ENCODE results near the gene PTPRE. TPM values are rescaled to one million over a fixed set of nuclear protein-coding genes. Genes with fewer than 3 reads are reported as not detected.

Gene PTPRE
- total RNA-seq, 1 experiment from 2014 or later, result 7.9 TPM

DNA sequence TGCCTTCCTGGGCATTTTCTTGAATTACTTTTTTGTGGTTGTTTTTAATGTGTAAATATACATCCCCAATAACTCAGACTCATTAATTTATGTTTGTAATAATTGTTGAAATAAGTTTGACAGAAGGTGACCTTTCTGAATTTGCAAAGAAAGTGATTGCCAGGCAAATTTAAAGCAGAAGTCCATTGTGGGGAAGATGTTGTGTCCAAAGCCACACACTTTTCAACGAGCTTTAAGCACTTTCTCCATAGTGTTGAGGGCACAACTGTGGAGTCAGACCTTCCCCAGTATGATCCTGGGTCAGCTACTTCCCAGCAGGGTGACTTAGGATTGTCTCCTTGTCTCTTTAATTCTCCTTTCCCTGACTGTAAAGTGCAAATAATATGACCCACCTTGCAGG is 52.5 kb downstream of the PTPRE start:
- H3K9me2 ChIP-seq (ENCODE audit: insufficient read depth), result no peaks in the 10 kb centered on the region
- H3K79me2 ChIP-seq (ENCODE audit: low read depth), result no peaks in the 10 kb centered on the region
- H3K36me3 ChIP-seq (ENCODE audit: low read depth), result no peaks in the 10 kb centered on the region
- BruUV-seq (replicated peaks), result no TSS peak
- POLR2A ChIA-PET (ENCODE audit: unreplicated experiment), result no interaction called here
- no peak overlapping the region for H3K4me3 ChIP-seq
- H3K27ac ChIP-seq, result no peak overlapping the region
- no peaks in the 10 kb centered on the region for H3K4me1 ChIP-seq (replicated peaks; ENCODE audit: insufficient read depth)
- TF ChIP-seq EZH2 (IDR thresholded peaks at IDR 0.05; ENCODE audit: low read depth), result no peak
- TF ChIP-seq, protein P1, sequence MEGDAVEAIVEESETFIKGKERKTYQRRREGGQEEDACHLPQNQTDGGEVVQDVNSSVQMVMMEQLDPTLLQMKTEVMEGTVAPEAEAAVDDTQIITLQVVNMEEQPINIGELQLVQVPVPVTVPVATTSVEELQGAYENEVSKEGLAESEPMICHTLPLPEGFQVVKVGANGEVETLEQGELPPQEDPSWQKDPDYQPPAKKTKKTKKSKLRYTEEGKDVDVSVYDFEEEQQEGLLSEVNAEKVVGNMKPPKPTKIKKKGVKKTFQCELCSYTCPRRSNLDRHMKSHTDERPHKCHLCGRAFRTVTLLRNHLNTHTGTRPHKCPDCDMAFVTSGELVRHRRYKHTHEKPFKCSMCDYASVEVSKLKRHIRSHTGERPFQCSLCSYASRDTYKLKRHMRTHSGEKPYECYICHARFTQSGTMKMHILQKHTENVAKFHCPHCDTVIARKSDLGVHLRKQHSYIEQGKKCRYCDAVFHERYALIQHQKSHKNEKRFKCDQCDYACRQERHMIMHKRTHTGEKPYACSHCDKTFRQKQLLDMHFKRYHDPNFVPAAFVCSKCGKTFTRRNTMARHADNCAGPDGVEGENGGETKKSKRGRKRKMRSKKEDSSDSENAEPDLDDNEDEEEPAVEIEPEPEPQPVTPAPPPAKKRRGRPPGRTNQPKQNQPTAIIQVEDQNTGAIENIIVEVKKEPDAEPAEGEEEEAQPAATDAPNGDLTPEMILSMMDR (conservative IDR thresholded peaks at IDR 0.05), result no peak
- CTCF ChIA-PET, result no interaction called here
- H2AFZ ChIP-seq, result no peak overlapping the region
- intact Hi-C loops (cut with micrococcal nuclease; ENCODE audit: unreplicated experiment), result no loop called here
- H4K20me1 ChIP-seq (ENCODE audit: insufficient read depth), result no peaks in the 10 kb centered on the region
- H3K27me3 ChIP-seq (ENCODE audit: insufficient read depth, low read depth), result no peaks in the 10 kb centered on the region
- H3K9me3 ChIP-seq (ENCODE audit: insufficient read depth, low read depth), result no peaks in the 10 kb centered on the region
- H3K4me2 ChIP-seq, result no peak overlapping the region
- DNase-seq, result no peak
- no peaks in the 10 kb centered on the region for H3F3A ChIP-seq (ENCODE audit: insufficient read depth, low read depth)

DNA sequence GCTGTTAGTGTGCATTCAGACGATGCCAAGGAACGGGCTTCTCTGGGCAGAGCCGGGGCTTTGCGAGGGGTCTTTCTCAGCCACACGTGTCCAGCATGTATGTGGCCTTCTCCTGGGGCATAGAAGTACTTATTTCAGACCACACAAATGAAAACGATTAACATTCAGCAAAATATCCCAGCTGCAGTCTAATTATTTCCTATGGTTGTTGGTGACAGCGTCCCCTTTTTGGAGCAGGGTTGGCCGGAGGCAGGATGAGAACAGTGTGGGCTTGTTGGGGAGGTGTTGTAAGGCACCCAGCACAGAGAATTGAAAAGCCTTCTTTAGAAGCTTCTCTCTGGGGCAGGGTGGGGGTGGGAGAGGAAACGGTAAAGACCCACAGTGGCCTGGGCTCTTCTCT is 54.2 kb downstream of the PTPRE start:
- no peaks in the 10 kb centered on the region for H3K27me3 ChIP-seq (ENCODE audit: insufficient read depth, low read depth)
- H4K20me1 ChIP-seq (ENCODE audit: insufficient read depth), result no peaks in the 10 kb centered on the region
- POLR2A ChIA-PET (ENCODE audit: unreplicated experiment), result no interaction called here
- H3K9me2 ChIP-seq (ENCODE audit: insufficient read depth), result no peaks in the 10 kb centered on the region
- no peaks in the 10 kb centered on the region for H3K79me2 ChIP-seq (ENCODE audit: low read depth)
- intact Hi-C loops (cut with micrococcal nuclease; ENCODE audit: unreplicated experiment), result no loop called here
- H3K4me3 ChIP-seq, result no peak overlapping the region
- H3K9me3 ChIP-seq (ENCODE audit: insufficient read depth, low read depth), result no peaks in the 10 kb centered on the region
- CTCF ChIA-PET, result no interaction called here
- H3K27ac ChIP-seq, result no peak overlapping the region
- no peaks in the 10 kb centered on the region for H3F3A ChIP-seq (ENCODE audit: insufficient read depth, low read depth)
- DNase-seq, result no peak
- no peaks in the 10 kb centered on the region for H3K4me1 ChIP-seq (replicated peaks; ENCODE audit: insufficient read depth)
- BruUV-seq (replicated peaks), result no TSS peak
- H3K36me3 ChIP-seq (ENCODE audit: low read depth), result no peaks in the 10 kb centered on the region
- no peak overlapping the region for H3K4me2 ChIP-seq
- no peak overlapping the region for H2AFZ ChIP-seq
- TF ChIP-seq, protein P1 (conservative IDR thresholded peaks at IDR 0.05), result no peak
- no peak for TF ChIP-seq EZH2 (IDR thresholded peaks at IDR 0.05; ENCODE audit: low read depth)

DNA sequence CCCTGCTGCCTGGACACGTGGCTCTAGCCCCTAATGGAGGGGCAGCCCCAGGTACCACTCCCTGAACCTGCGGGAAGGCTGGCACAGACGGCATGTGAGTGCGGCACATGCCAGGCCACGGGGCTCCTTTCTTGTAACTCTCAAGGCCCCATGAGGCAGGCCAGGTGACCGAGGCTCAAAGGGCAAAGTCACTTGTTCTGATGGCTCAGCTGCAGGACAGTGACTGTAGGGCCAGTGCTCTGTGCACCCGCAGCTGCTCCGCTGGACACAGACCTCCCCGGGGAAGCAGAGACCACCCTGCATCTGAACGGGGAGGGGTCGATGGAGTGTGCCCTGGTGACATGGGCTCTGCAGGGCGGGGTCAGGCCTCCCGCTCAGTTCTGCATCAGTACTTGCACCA is 55.3 kb downstream of the PTPRE start:
- Histone ChIP-seq H3K4me3 (no peak overlapping the region), H3K27ac (no peak overlapping the region), H3K4me2 (no peak overlapping the region), H3K36me3 (ENCODE audit: low read depth) (no peaks in the 10 kb centered on the region), H3F3A (ENCODE audit: insufficient read depth, low read depth) (no peaks in the 10 kb centered on the region), H3K4me1 (replicated peaks; ENCODE audit: insufficient read depth) (no peaks in the 10 kb centered on the region), H3K27me3 (ENCODE audit: insufficient read depth, low read depth) (no peaks in the 10 kb centered on the region), H3K9me3 (ENCODE audit: insufficient read depth, low read depth) (no peaks in the 10 kb centered on the region), H2AFZ (no peak overlapping the region), H4K20me1 (ENCODE audit: insufficient read depth) (no peaks in the 10 kb centered on the region), H3K9me2 (ENCODE audit: insufficient read depth) (no peaks in the 10 kb centered on the region), H3K79me2 (ENCODE audit: low read depth) (no peaks in the 10 kb centered on the region)
- intact Hi-C loops (cut with micrococcal nuclease; ENCODE audit: unreplicated experiment), result no loop called here
- TF ChIP-seq, protein P1 (conservative IDR thresholded peaks at IDR 0.05), result no peak
- TF ChIP-seq EZH2 (IDR thresholded peaks at IDR 0.05; ENCODE audit: low read depth), result no peak
- BruUV-seq (replicated peaks), result no TSS peak
- DNase-seq, result no peak
- CTCF ChIA-PET, result no interaction called here
- POLR2A ChIA-PET (ENCODE audit: unreplicated experiment), result no interaction called here
